IMR-90 (cell line): Measurements from ENCODE around the gene TOP2A. TPM values are rescaled to one million over a fixed set of nuclear protein-coding genes. Genes with fewer than 3 reads are reported as not detected.

ENCODE experiments used
- ATAC-seq: fragments of 200-7000 bp; cut with Tn5 transposase; 2 replicates; pipeline ENCODE4 v1.9.1; 2020; ENCODE audit warnings: low read depth, mild to moderate bottlenecking, moderate library complexity
- BruUV-seq: library from RNA; stranded (reverse); fragments of 400-500 nt; replicated peaks from 2 replicates; lab custom pipeline; 2021; lab: Mats Ljungman, UMichigan
- CTCF ChIA-PET: fragments of 300-600 bp; formaldehyde crosslinking; extraction: SDS; loops from one replicate; lab custom pipeline; 2021; ENCODE audit warnings: antibody characterized with exemption; lab: Yijun Ruan, JAX
- POLR2A ChIA-PET: fragments of 300-600 bp; sonication (Branson Sonifier 250); formaldehyde crosslinking; loops from one replicate; lab custom pipeline; 2022; ENCODE audit warnings: antibody characterized with exemption; ENCODE audit not compliant: unreplicated experiment; lab: Charles Lee
- DNase-seq: peaks from one replicate; pipeline ENCODE4 v3.0.0; 2013
- H2AFZ ChIP-seq: replicated peaks from 2 replicates; pipeline ENCODE3; 2013; ENCODE audit warnings: low read length, mild to moderate bottlenecking; ENCODE audit not compliant: poor library complexity
- H2AK5ac ChIP-seq: 2 replicates; pipeline ENCODE4 v1.6.1; 2013; ENCODE audit warnings: low read depth, low read length, inconsistent platforms
- H2AK9ac ChIP-seq: replicated peaks from 2 replicates; pipeline ENCODE3; 2013; ENCODE audit warnings: mild to moderate bottlenecking, low read depth, low read length, moderate library complexity; ENCODE audit not compliant: poor library complexity
- H2BK120ac ChIP-seq: 2 replicates; pipeline ENCODE4 v1.6.1; 2013; ENCODE audit warnings: low read depth, low read length, inconsistent platforms
- H2BK15ac ChIP-seq: 3 replicates; pipeline ENCODE4 v1.6.1; 2013; ENCODE audit warnings: low read depth, low read length, inconsistent platforms
- H2BK20ac ChIP-seq: 2 replicates; pipeline ENCODE4 v1.6.1; 2013; ENCODE audit warnings: low read depth, mild to moderate bottlenecking, inconsistent platforms, low read length, moderate library complexity
- H2BK5ac ChIP-seq: 2 replicates; pipeline ENCODE4 v1.6.1; 2013; ENCODE audit warnings: mild to moderate bottlenecking, low read depth, low read length, inconsistent platforms; ENCODE audit not compliant: poor library complexity, severe bottlenecking
- H3K14ac ChIP-seq: replicated peaks from 2 replicates; pipeline ENCODE4 v1.6.1; 2013; ENCODE audit warnings: low read depth, low read length, inconsistent platforms
- H3K18ac ChIP-seq: 2 replicates; pipeline ENCODE4 v1.6.1; 2013; ENCODE audit warnings: low read depth, low read length, control low read depth
- H3K23ac ChIP-seq: 2 replicates; pipeline ENCODE4 v1.6.1; 2013; ENCODE audit warnings: low read depth, low read length, inconsistent platforms
- H3K27ac ChIP-seq: 2 replicates; pipeline ENCODE4 v1.5.1; 2013; ENCODE audit warnings: mild to moderate bottlenecking, control low read depth, low read length; ENCODE audit not compliant: insufficient read depth
- H3K27me3 ChIP-seq: 2 replicates; pipeline ENCODE4 v1.6.1; 2013; ENCODE audit warnings: low read length; ENCODE audit not compliant: control insufficient read depth, insufficient read depth
- H3K36me3 ChIP-seq: 2 replicates; pipeline ENCODE4 v1.6.1; 2013; ENCODE audit warnings: low read length, mixed read lengths; ENCODE audit not compliant: control insufficient read depth, insufficient read depth
- H3K4ac ChIP-seq: 2 replicates; pipeline ENCODE4 v1.6.1; 2013; ENCODE audit warnings: low read depth, low read length, inconsistent platforms
- H3K4me1 ChIP-seq: 2 replicates; pipeline ENCODE4 v1.6.1; 2013; ENCODE audit warnings: low read length, mixed read lengths; ENCODE audit not compliant: control insufficient read depth, insufficient read depth
- H3K4me2 ChIP-seq: 2 replicates; pipeline ENCODE4 v1.6.1; 2013; ENCODE audit warnings: low read depth, mild to moderate bottlenecking, control low read depth, low read length, moderate library complexity
- H3K4me3 ChIP-seq: 2 replicates; pipeline ENCODE4 v1.5.1; 2013; ENCODE audit warnings: low read depth, mild to moderate bottlenecking, control low read depth, low read length, moderate library complexity; ENCODE audit not compliant: insufficient read depth
- H3K56ac ChIP-seq: 2 replicates; pipeline ENCODE4 v1.6.1; 2013; ENCODE audit warnings: low read length, inconsistent platforms; ENCODE audit not compliant: insufficient read depth; ENCODE audit errors: extremely low read depth
- H3K79me1 ChIP-seq, 2 experiments: 2 replicates each; pipeline ENCODE4 v1.6.1; 2013; ENCODE audit warnings: low read length in 2 of 2, inconsistent platforms in 1 of 2, low read depth in 1 of 2
- H3K9ac ChIP-seq: 2 replicates; pipeline ENCODE4 v1.6.1; 2013; ENCODE audit warnings: low read depth, low read length, control low read depth
- H3K9me1 ChIP-seq: 2 replicates; pipeline ENCODE4 v1.6.1; 2013; ENCODE audit warnings: low read length, inconsistent platforms; ENCODE audit not compliant: insufficient read depth
- H3K9me3 ChIP-seq: 2 replicates; pipeline ENCODE4 v1.6.1; 2013; ENCODE audit warnings: low read length; ENCODE audit not compliant: control insufficient read depth, insufficient read depth
- H4K20me1 ChIP-seq: 2 replicates; pipeline ENCODE4 v1.6.1; 2013; ENCODE audit warnings: low read length, inconsistent platforms; ENCODE audit not compliant: insufficient read depth
- H4K5ac ChIP-seq: 2 replicates; pipeline ENCODE4 v1.6.1; 2013; ENCODE audit warnings: mild to moderate bottlenecking, low read depth, low read length, control low read depth
- H4K8ac ChIP-seq, 2 experiments: 2 replicates each; pipeline ENCODE4 v1.6.1; 2013; ENCODE audit warnings: low read depth in 2 of 2, low read length in 2 of 2, control low read depth in 1 of 2, inconsistent platforms in 1 of 2
- H4K91ac ChIP-seq: 2 replicates; pipeline ENCODE4 v1.6.1; 2013; ENCODE audit warnings: low read depth, low read length, inconsistent platforms; ENCODE audit not compliant: insufficient read depth
- BHLHE40 ChIP-seq: fragments of 150-350 bp; IDR thresholded peaks from 2 replicates; pipeline ENCODE4 v1.6.1; 2016; ENCODE audit warnings: mild to moderate bottlenecking, low read depth, low read length
- FOS ChIP-seq: fragments of 150-350 bp; IDR thresholded peaks from 2 replicates; pipeline ENCODE4 v1.6.1; 2016; ENCODE audit warnings: low read depth, low read length
- MAZ ChIP-seq: IDR thresholded peaks from 2 replicates; pipeline ENCODE4 v1.6.1; 2012; ENCODE audit warnings: low read depth, mild to moderate bottlenecking, low read length, improper control_type of control experiment, moderate library complexity, borderline replicate concordance
- MXI1 ChIP-seq: IDR thresholded peaks from 2 replicates; pipeline ENCODE4 v1.6.1; 2012; ENCODE audit warnings: low read depth, mild to moderate bottlenecking, low read length, moderate library complexity, borderline replicate concordance
- POLR2A ChIP-seq: IDR thresholded peaks from 2 replicates; pipeline ENCODE4 v1.6.1; 2012; ENCODE audit warnings: mild to moderate bottlenecking, low read depth, low read length
- RAD21 ChIP-seq: IDR thresholded peaks from 2 replicates; pipeline ENCODE4 v1.6.1; 2012; ENCODE audit warnings: low read length, improper control_type of control experiment
- RCOR1 ChIP-seq: IDR thresholded peaks from 2 replicates; pipeline ENCODE4 v1.6.1; 2012; ENCODE audit warnings: mild to moderate bottlenecking, low read length, improper control_type of control experiment; ENCODE audit not compliant: insufficient replicate concordance
- USF2 ChIP-seq: fragments of 150-350 bp; IDR thresholded peaks from 2 replicates; pipeline ENCODE4 v1.6.1; 2017; ENCODE audit warnings: mild to moderate bottlenecking, antibody characterized with exemption, low read length, low read depth
- WGBS, 2 experiments: methylation state at CpG; one replicate each; pipeline versions ENCODE4 v1.1.5 to v1.1.7; 2013; ENCODE audit warnings: missing lambda C conversion rate in 2 of 2; ENCODE audit not compliant: insufficient read length in 1 of 2; ENCODE audit errors: extremely low coverage in 2 of 2; 5-methylcytosine and 5-hydroxymethylcytosine counted together
- dilution Hi-C: fragments of 300-500 bp; cut with HindIII; formaldehyde crosslinking; loops from one replicate; pipeline ENCODE4 v1.14.3; 2018; ENCODE audit warnings: low sequenced_read_pairs; ENCODE audit not compliant: unreplicated experiment
- in situ Hi-C: fragments of 300-500 bp; cut with MboI; formaldehyde crosslinking; loops from 3 replicates; pipeline ENCODE4 v1.14.3; 2019; ENCODE audit warnings: low sequenced_read_pairs, inconsistent platforms, mixed read lengths
- intact Hi-C: fragments of 100-400 bp; cut with micrococcal nuclease; formaldehyde crosslinking; loops from 2 replicates; pipeline ENCODE4 v1.10.0; 2022
- polyA plus RNA-seq, 3 experiments: library from polyadenylated mRNA; depleted of rRNA; stranded (reverse); fragments of >200 nt; gene quantifications; 2 replicates each; pipeline ENCODE4 v1.2.3, GENCODE V29; 2012; ENCODE audit warnings: low replicate concordance in 1 of 3
- total RNA-seq: library from RNA; depleted of rRNA; stranded (reverse); fragments of >200 nt; gene quantifications from 2 replicates; pipeline ENCODE4 v1.2.3, GENCODE V29; 2012

TOP2A gene
- total and polyA plus RNA-seq, 2 of the 4 experiments (the other 2 are of a cell fraction), result 43.4 to 68.5 TPM

GRCh38 chr17:40345161-40345993 is 72.3 kb downstream of the TOP2A start:
- dilution Hi-C loops, result no loop called here
- POLR2A ChIA-PET, result no interaction called here

More at GRCh38 chr17:40345161-40345993, 72.3 kb downstream of the TOP2A start:
- Histone ChIP-seq H2AK9ac (peak overlapping the region; percentile 92), H2BK5ac (peak overlapping the region; percentile 85), H4K8ac (peak overlapping the region; percentile 13 to 48; a peak in 2 of 4 replicates), H3K4me1 (peaks cover 61% of the 10 kb centered on the region), H3K36me3 (peaks cover 21% of the 10 kb centered on the region), H3K9me1 (peaks cover 23% of the 10 kb centered on the region), H3K9ac (peak overlapping the region; percentile 77), H3K27me3 (no peaks in the 10 kb centered on the region), H3K9me3 (no peaks in the 10 kb centered on the region), H3K18ac (peak overlapping the region; percentile 40), H4K20me1 (peaks cover 62% of the 10 kb centered on the region), H3K23ac (peak overlapping the region; percentile 10; the same call in 1 of the 2 replicates), H2BK15ac (peak overlapping the region; percentile 49; the same call in 2 of the 3 replicates), H2BK120ac (peak overlapping the region; percentile 89), H4K91ac (peak overlapping the region; percentile 86), H2AK5ac (peak overlapping the region; percentile 91), H3K56ac (peak overlapping the region; percentile 68; the same call in 1 of the 2 replicates), H3K14ac (peak overlapping the region; percentile 57), H2BK20ac (peak overlapping the region; percentile 8; the same call in 1 of the 2 replicates), H3K4me3 (peak overlapping the region; percentile 82), H2AFZ (peak overlapping the region; percentile 84), H4K5ac (peak overlapping the region; percentile 3), H3K79me1 (peaks cover 58 to 94% of the 10 kb centered on the region in 2 experiments), H3K4me2 (peak overlapping the region; percentile 83), H3K4ac (peak overlapping the region; percentile 96), H3K27ac (peak overlapping the region; percentile 87)
- TF ChIP-seq RCOR1, result no peak
- TF ChIP-seq FOS, result 0 out of 2 replicates have a peak, but pooled peaks have one; percentile 1
- TF ChIP-seq POLR2A, result peak; percentile 63; the same call in 1 of the 2 replicates
- TF ChIP-seq RAD21, result no peak
- peak; percentile 82; the same call in 1 of the 2 replicates for TF ChIP-seq MAZ
- TF ChIP-seq BHLHE40, result peak; percentile 86
- no peak for TF ChIP-seq USF2
- 0 out of 2 replicates have a peak, but pooled peaks have one; percentile 40 for TF ChIP-seq MXI1
- intact Hi-C loops, result no loop called here
- CTCF ChIA-PET, result interaction anchor here (1.8 kb wide), 1 partner anchor 28 kb away, joined by 6 read pairs; no protein-coding TSS in a partner anchor
- DNase-seq, result peak; percentile 51
- WGBS, 2 experiments, result 0% methylated on average over 7 of the region's 45 CpGs; no CpG with 5 or more reads in 1 of the 2 experiments
- no TSS peak for BruUV-seq
- ATAC-seq, result peak; percentile 21
- in situ Hi-C loops, result no loop called here
